IMR-90 (cell line): ENCODE results near the gene CDC34.

Source experiments
- BHLHE40 ChIP-seq: fragments of 150-350 bp; IDR thresholded peaks from 2 replicates; pipeline ENCODE4 v1.6.1; 2016; ENCODE audit warnings: mild to moderate bottlenecking, low read depth, low read length
- CEBPB ChIP-seq: IDR thresholded peaks from 2 replicates; pipeline ENCODE4 v1.6.1; 2012; ENCODE audit warnings: low read depth, low read length, improper control_type of control experiment
- CHD1 ChIP-seq: IDR thresholded peaks from 2 replicates; pipeline ENCODE4 v1.6.1; 2012; ENCODE audit warnings: low read depth, low read length, improper control_type of control experiment
- MAFK ChIP-seq: IDR thresholded peaks from 2 replicates; pipeline ENCODE4 v1.6.1; 2012; ENCODE audit warnings: low read depth, low read length, improper control_type of control experiment
- MAZ ChIP-seq: IDR thresholded peaks from 2 replicates; pipeline ENCODE4 v1.6.1; 2012; ENCODE audit warnings: low read depth, mild to moderate bottlenecking, low read length, improper control_type of control experiment, moderate library complexity, borderline replicate concordance
- MXI1 ChIP-seq: IDR thresholded peaks from 2 replicates; pipeline ENCODE4 v1.6.1; 2012; ENCODE audit warnings: low read depth, mild to moderate bottlenecking, low read length, moderate library complexity, borderline replicate concordance
- NFE2L2 ChIP-seq: fragments of 150-350 bp; IDR thresholded peaks from 2 replicates; pipeline ENCODE4 v1.6.1; 2016; ENCODE audit warnings: low read depth, mild to moderate bottlenecking, low read length
- POLR2A ChIP-seq: IDR thresholded peaks from 2 replicates; pipeline ENCODE4 v1.6.1; 2012; ENCODE audit warnings: mild to moderate bottlenecking, low read depth, low read length
- RAD21 ChIP-seq: IDR thresholded peaks from 2 replicates; pipeline ENCODE4 v1.6.1; 2012; ENCODE audit warnings: low read length, improper control_type of control experiment
- RCOR1 ChIP-seq: IDR thresholded peaks from 2 replicates; pipeline ENCODE4 v1.6.1; 2012; ENCODE audit warnings: mild to moderate bottlenecking, low read length, improper control_type of control experiment; ENCODE audit not compliant: insufficient replicate concordance
- RFX5 ChIP-seq: IDR thresholded peaks from 2 replicates; pipeline ENCODE4 v1.8.0; 2012; ENCODE audit warnings: low read depth, mild to moderate bottlenecking, low read length, moderate library complexity
- SMC3 ChIP-seq: fragments of 150-350 bp; IDR thresholded peaks from 2 replicates; pipeline ENCODE4 v1.6.1; 2016; ENCODE audit warnings: low read depth, mild to moderate bottlenecking, antibody characterized with exemption, low read length, moderate library complexity
- TF ChIP-seq, protein P1 (sequence below): conservative IDR thresholded peaks from 2 replicates; pipeline ENCODE4 v1.5.1; 2012; ENCODE audit warnings: mild to moderate bottlenecking, low read depth, low read length, improper control_type of control experiment
- TF ChIP-seq, protein P2 (sequence below): fragments of 150-350 bp; IDR thresholded peaks from 2 replicates; pipeline ENCODE4 v1.6.1; 2017; ENCODE audit warnings: mild to moderate bottlenecking, antibody characterized with exemption, low read length, low read depth

DNA sequence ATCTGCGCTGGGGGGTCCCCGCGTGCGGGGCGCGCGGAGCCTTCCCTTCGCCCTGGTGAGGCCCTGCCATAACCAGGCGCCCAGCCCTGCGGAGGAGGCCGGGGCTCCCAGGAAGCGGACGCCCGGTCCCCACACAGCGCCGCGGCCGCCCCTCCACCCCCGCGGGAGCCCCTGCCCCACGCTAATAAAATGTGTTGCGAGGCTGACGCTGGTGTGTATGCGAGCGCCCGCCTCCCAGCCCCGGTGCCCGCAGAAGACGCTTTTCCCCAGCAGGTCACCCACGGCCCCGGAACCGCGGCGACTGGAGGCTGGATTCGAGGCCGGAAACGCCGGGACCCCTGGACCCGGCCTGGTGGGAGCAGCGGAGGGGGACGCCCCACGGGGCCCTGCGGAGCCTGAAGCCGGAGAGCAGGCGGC lies 12.1 kb upstream of the CDC34 start:
- TF ChIP-seq, protein P1, sequence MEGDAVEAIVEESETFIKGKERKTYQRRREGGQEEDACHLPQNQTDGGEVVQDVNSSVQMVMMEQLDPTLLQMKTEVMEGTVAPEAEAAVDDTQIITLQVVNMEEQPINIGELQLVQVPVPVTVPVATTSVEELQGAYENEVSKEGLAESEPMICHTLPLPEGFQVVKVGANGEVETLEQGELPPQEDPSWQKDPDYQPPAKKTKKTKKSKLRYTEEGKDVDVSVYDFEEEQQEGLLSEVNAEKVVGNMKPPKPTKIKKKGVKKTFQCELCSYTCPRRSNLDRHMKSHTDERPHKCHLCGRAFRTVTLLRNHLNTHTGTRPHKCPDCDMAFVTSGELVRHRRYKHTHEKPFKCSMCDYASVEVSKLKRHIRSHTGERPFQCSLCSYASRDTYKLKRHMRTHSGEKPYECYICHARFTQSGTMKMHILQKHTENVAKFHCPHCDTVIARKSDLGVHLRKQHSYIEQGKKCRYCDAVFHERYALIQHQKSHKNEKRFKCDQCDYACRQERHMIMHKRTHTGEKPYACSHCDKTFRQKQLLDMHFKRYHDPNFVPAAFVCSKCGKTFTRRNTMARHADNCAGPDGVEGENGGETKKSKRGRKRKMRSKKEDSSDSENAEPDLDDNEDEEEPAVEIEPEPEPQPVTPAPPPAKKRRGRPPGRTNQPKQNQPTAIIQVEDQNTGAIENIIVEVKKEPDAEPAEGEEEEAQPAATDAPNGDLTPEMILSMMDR = no peak
- TF ChIP-seq CEBPB (no peak), SMC3 (no peak), POLR2A (no peak), RCOR1 (no peak), NFE2L2 (no peak), CHD1 (no peak), BHLHE40 (no peak), RFX5 (no peak), MAZ (no peak), RAD21 (no peak), MAFK (no peak), MXI1 (no peak)
- TF ChIP-seq, protein P2, sequence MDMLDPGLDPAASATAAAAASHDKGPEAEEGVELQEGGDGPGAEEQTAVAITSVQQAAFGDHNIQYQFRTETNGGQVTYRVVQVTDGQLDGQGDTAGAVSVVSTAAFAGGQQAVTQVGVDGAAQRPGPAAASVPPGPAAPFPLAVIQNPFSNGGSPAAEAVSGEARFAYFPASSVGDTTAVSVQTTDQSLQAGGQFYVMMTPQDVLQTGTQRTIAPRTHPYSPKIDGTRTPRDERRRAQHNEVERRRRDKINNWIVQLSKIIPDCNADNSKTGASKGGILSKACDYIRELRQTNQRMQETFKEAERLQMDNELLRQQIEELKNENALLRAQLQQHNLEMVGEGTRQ = no peak
